ENCODE measurements around the gene PCGF6.

PCGF6 gene

GRCh38 chr10:103310197-103310596 is 40.7 kb downstream of the PCGF6 start:
- Histone ChIP-seq H3K36me3 (ENCODE audit: insufficient read depth, low read length) (peaks cover 78% of the 10 kb centered on the region), H3K27me3 (ENCODE audit: insufficient read depth, low read length) (no peaks in the 10 kb centered on the region), H3K27ac (ENCODE audit: low read depth, low read length) (no peak overlapping the region), H3K9me3 (ENCODE audit: insufficient read depth, low read depth, low read length) (no peaks in the 10 kb centered on the region), H3K4me1 (ENCODE audit: insufficient read depth, low read length) (no peaks in the 10 kb centered on the region), H3K9ac (ENCODE audit: low read depth, low read length) (no peak overlapping the region), H3K4me3 (ENCODE audit: low read length) (no peak overlapping the region)
- no CpG with 5 or more reads among the region's 1 CpG for WGBS

GRCh38 chr10:103307594-103307993 is 43.3 kb downstream of the PCGF6 start:
- no peak overlapping the region for H3K27ac ChIP-seq (ENCODE audit: low read depth, low read length)
- peaks cover 68% of the 10 kb centered on the region for H3K36me3 ChIP-seq (ENCODE audit: insufficient read depth, low read length)
- H3K9me3 ChIP-seq (ENCODE audit: insufficient read depth, low read depth, low read length) = no peaks in the 10 kb centered on the region
- H3K4me3 ChIP-seq (ENCODE audit: low read length) = no peak overlapping the region
- 95% methylated on average over 4 of the region's 5 CpGs for WGBS
- no peak overlapping the region for H3K9ac ChIP-seq (ENCODE audit: low read depth, low read length)
- H3K4me1 ChIP-seq (ENCODE audit: insufficient read depth, low read length) = no peaks in the 10 kb centered on the region
- no peaks in the 10 kb centered on the region for H3K27me3 ChIP-seq (ENCODE audit: insufficient read depth, low read length)

- Histone ChIP-seq H3K9me3 (ENCODE audit: insufficient read depth, low read depth, low read length) (no peaks in the 10 kb centered on the region), H3K36me3 (ENCODE audit: insufficient read depth, low read length) (no peaks in the 10 kb centered on the region)
- WGBS = 96% methylated on average over 2 of the region's 2 CpGs
Observed at GRCh38 chr10:103295374-103296015, 55.4 kb downstream of the PCGF6 start.

GRCh38 chr10:103291588-103291987 is 59.4 kb downstream of the PCGF6 start:
- H3K4me1 ChIP-seq (ENCODE audit: insufficient read depth, low read length) = no peaks in the 10 kb centered on the region
- H3K9me3 ChIP-seq (ENCODE audit: insufficient read depth, low read depth, low read length) = no peaks in the 10 kb centered on the region
- H3K36me3 ChIP-seq (ENCODE audit: insufficient read depth, low read length) = peaks cover 3% of the 10 kb centered on the region; the same call in 1 of the 2 replicates
- 95% methylated on average over 4 of the region's 4 CpGs for WGBS
- H3K27ac ChIP-seq (ENCODE audit: low read depth, low read length) = no peak overlapping the region
- no peak overlapping the region for H3K9ac ChIP-seq (ENCODE audit: low read depth, low read length)
- H3K4me3 ChIP-seq (ENCODE audit: low read length) = no peak overlapping the region
- H3K27me3 ChIP-seq (ENCODE audit: insufficient read depth, low read length) = no peaks in the 10 kb centered on the region

More at GRCh38 chr10:103295374-103296015, 55.4 kb downstream of the PCGF6 start:
- H3K27me3 ChIP-seq (ENCODE audit: insufficient read depth, low read length) = no peaks in the 10 kb centered on the region
- H3K9ac ChIP-seq (ENCODE audit: low read depth, low read length) = no peak overlapping the region
- no peak overlapping the region for H3K27ac ChIP-seq (ENCODE audit: low read depth, low read length)
- H3K4me1 ChIP-seq (ENCODE audit: insufficient read depth, low read length) = no peaks in the 10 kb centered on the region
- H3K4me3 ChIP-seq (ENCODE audit: low read length) = no peak overlapping the region

DNA sequence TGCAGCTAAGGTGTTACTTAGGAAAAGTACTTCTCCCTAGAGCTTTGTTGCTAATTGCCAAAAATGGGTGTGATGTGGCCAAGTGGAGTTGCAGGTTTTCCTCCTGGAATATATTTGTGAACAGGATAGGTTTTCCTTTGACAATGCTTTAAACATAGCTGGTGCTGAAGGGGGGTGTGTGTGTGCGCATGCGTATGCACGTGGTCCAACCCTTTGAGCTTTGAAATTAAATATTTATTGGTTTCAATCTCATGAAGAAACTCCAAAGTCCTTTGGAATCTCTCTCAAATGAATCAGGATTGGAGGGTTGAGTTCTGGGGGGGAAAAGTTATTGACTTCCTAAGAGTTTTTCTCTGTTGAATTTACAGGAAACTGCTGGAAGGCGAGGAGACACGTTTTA is 62.9 kb downstream of the PCGF6 start:
- Histone ChIP-seq H3K9ac (ENCODE audit: low read depth, low read length) (no peak overlapping the region), H3K27me3 (ENCODE audit: insufficient read depth, low read length) (no peaks in the 10 kb centered on the region), H3K27ac (ENCODE audit: low read depth, low read length) (no peak overlapping the region), H3K4me1 (ENCODE audit: insufficient read depth, low read length) (no peaks in the 10 kb centered on the region), H3K4me3 (ENCODE audit: low read length) (no peak overlapping the region), H3K36me3 (ENCODE audit: insufficient read depth, low read length) (peaks cover 3% of the 10 kb centered on the region; the same call in 1 of the 2 replicates), H3K9me3 (ENCODE audit: insufficient read depth, low read depth, low read length) (no peaks in the 10 kb centered on the region)
- 92% methylated on average over 5 of the region's 5 CpGs for WGBS

- WGBS = 93% methylated on average over 11 of the region's 11 CpGs
- Histone ChIP-seq H3K9me3 (ENCODE audit: insufficient read depth, low read depth, low read length) (no peaks in the 10 kb centered on the region), H3K27me3 (ENCODE audit: insufficient read depth, low read length) (peaks cover 24% of the 10 kb centered on the region), H3K9ac (ENCODE audit: low read depth, low read length) (no peak overlapping the region), H3K4me3 (ENCODE audit: low read length) (no peak overlapping the region), H3K36me3 (ENCODE audit: insufficient read depth, low read length) (peaks cover 3% of the 10 kb centered on the region; the same call in 1 of the 2 replicates), H3K27ac (ENCODE audit: low read depth, low read length) (no peak overlapping the region), H3K4me1 (ENCODE audit: insufficient read depth, low read length) (peaks cover 16% of the 10 kb centered on the region)
Observed at GRCh38 chr10:103284170-103284569, 66.8 kb downstream of the PCGF6 start.

DNA sequence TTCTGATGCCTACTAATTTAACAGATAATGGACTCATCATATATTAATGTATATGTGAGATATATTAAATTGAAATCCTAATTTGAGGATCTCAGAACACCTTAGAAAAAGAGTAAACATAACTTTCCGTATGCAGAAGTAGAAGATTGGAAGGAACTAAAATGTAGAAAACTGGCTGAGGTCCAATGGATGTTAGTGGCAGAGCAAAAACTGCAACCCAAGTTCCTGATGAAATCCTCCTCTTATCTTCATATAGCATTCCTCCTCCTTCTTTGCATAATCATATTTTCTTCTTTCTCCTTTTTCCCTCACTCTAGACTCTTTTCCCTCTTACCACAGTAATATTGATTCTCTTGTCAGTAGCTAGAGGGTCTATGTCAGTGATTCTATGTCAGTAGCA is 68.0 kb downstream of the PCGF6 start:
- Histone ChIP-seq H3K4me1 (ENCODE audit: insufficient read depth, low read length) (peaks cover 16% of the 10 kb centered on the region), H3K36me3 (ENCODE audit: insufficient read depth, low read length) (no peaks in the 10 kb centered on the region; the same call in 1 of the 2 replicates), H3K9ac (ENCODE audit: low read depth, low read length) (no peak overlapping the region), H3K9me3 (ENCODE audit: insufficient read depth, low read depth, low read length) (no peaks in the 10 kb centered on the region), H3K27ac (ENCODE audit: low read depth, low read length) (no peak overlapping the region), H3K27me3 (ENCODE audit: insufficient read depth, low read length) (peaks cover 36% of the 10 kb centered on the region), H3K4me3 (ENCODE audit: low read length) (no peak overlapping the region)
- 100% methylated on average over 1 of the region's 1 CpG for WGBS

- 3% methylated on average over 14 of the region's 14 CpGs for whole genome bisulfite sequencing
- no peaks in the 10 kb centered on the region for H3K36me3 ChIP-seq (ENCODE audit: insufficient read depth, low read length)
- peak overlapping the region; percentile 41 for H3K27ac ChIP-seq (ENCODE audit: low read depth, low read length)
- no peaks in the 10 kb centered on the region for H3K9me3 ChIP-seq (ENCODE audit: insufficient read depth, low read depth, low read length)
- H3K9ac ChIP-seq (ENCODE audit: low read depth, low read length) = peak overlapping the region; percentile 52
- H3K4me1 ChIP-seq (ENCODE audit: insufficient read depth, low read length) = peaks cover 16% of the 10 kb centered on the region
- peaks cover 48% of the 10 kb centered on the region for H3K27me3 ChIP-seq (ENCODE audit: insufficient read depth, low read length)
- H3K4me3 ChIP-seq (ENCODE audit: low read length) = peak overlapping the region; percentile 39
Observed at GRCh38 chr10:103281753-103282152, 69.2 kb downstream of the PCGF6 start.

DNA sequence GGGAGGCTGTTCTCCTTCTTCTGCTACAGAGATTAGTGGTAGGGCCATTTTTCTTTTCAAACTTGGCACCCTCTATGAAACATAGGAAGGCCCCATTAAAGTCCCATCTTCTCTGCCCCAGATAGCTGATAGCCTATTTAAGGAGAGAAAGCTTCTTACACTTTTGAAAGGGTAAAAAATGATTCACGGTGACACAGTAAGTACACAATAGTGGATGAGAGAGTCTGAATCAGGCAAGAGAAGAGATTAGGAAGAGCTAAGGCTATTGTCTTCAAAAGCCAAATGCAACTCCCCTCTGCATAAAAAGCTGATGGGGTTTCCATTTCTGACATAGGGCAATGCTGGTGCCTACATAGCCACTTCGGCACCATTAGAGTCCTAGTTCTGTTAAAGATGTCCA is 70.4 kb downstream of the PCGF6 start:
- Histone ChIP-seq H3K36me3 (ENCODE audit: insufficient read depth, low read length) (no peaks in the 10 kb centered on the region), H3K9me3 (ENCODE audit: insufficient read depth, low read depth, low read length) (no peaks in the 10 kb centered on the region), H3K27ac (ENCODE audit: low read depth, low read length) (no peak overlapping the region), H3K4me1 (ENCODE audit: insufficient read depth, low read length) (peaks cover 16% of the 10 kb centered on the region), H3K9ac (ENCODE audit: low read depth, low read length) (no peak overlapping the region), H3K4me3 (ENCODE audit: low read length) (no peak overlapping the region), H3K27me3 (ENCODE audit: insufficient read depth, low read length) (peaks cover 61% of the 10 kb centered on the region)
- WGBS = 94% methylated on average over 2 of the region's 2 CpGs

DNA sequence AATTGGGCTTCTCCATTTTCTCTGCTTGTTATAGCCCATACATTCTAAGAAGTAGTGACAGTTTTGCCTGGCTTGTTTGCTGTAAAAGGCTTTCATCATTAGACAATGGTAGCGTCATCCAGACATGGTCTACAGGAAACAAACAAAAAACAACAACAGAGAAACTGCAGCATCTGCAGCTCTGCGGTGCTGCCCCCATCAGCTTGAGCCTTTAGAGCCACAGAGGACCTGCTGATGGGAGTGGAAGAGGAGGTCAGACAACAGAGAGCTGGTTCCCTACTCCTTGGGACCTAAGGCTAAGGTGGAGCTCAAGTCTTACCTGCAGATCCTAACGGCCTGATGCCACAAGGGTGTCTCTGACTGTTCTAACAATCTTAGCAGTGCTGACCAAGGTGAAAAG is 70.9 kb downstream of the PCGF6 start:
- H3K4me1 ChIP-seq (ENCODE audit: insufficient read depth, low read length) = peaks cover 16% of the 10 kb centered on the region
- H3K27me3 ChIP-seq (ENCODE audit: insufficient read depth, low read length) = peaks cover 66% of the 10 kb centered on the region
- no peaks in the 10 kb centered on the region for H3K9me3 ChIP-seq (ENCODE audit: insufficient read depth, low read depth, low read length)
- H3K9ac ChIP-seq (ENCODE audit: low read depth, low read length) = no peak overlapping the region
- no peak overlapping the region for H3K27ac ChIP-seq (ENCODE audit: low read depth, low read length)
- WGBS = 78% methylated on average over 3 of the region's 3 CpGs
- no peak overlapping the region for H3K4me3 ChIP-seq (ENCODE audit: low read length)
- no peaks in the 10 kb centered on the region for H3K36me3 ChIP-seq (ENCODE audit: insufficient read depth, low read length)

DNA sequence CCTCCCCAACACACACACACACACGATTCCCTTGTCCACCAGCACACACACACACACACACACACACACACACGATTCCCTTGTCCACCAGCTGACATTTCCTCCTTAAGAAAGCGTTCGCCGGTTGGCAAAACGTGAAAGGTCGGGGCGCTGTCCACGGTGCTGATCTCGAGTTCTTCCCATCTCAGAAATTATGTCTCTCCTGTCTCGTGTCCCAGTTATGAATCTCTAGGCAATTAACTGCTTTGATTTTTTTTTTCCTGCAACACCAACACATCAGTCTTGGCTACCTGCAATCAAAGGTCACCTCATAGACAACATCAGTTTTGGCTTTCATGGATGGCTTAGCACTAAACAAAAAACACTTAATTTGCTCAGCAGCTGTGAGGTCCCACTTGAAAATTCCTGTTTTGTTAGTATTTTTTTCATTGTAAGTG is 72.1 kb downstream of the PCGF6 start:
- Histone ChIP-seq H3K27ac (ENCODE audit: low read depth, low read length) (no peak overlapping the region), H3K9ac (ENCODE audit: low read depth, low read length) (no peak overlapping the region), H3K27me3 (ENCODE audit: insufficient read depth, low read length) (peaks cover 66% of the 10 kb centered on the region), H3K36me3 (ENCODE audit: insufficient read depth, low read length) (no peaks in the 10 kb centered on the region), H3K4me1 (ENCODE audit: insufficient read depth, low read length) (peaks cover 16% of the 10 kb centered on the region), H3K9me3 (ENCODE audit: insufficient read depth, low read depth, low read length) (no peaks in the 10 kb centered on the region), H3K4me3 (ENCODE audit: low read length) (peak overlapping the region; percentile 65)
- 8% methylated on average over 11 of the region's 11 CpGs for WGBS

DNA sequence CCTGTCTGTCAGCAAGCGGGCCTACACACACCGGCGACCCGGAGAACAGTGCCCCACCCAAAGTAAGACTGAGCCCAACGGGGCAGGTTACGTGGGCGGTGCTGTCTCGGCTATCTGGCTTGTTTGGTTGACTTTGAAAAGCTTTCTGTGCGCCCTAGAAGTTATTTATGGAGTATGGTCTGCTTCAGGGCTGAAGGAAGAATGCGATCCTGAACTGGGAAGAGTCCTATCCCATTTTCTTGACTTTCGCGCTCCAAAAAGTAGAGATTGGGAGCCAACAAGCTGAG is 72.5 kb downstream of the PCGF6 start:
- no peak overlapping the region for H3K9ac ChIP-seq (ENCODE audit: low read depth, low read length)
- peaks cover 68% of the 10 kb centered on the region for H3K27me3 ChIP-seq (ENCODE audit: insufficient read depth, low read length)
- no peak overlapping the region for H3K27ac ChIP-seq (ENCODE audit: low read depth, low read length)
- WGBS = 23% methylated on average over 12 of the region's 12 CpGs
- peaks cover 16% of the 10 kb centered on the region for H3K4me1 ChIP-seq (ENCODE audit: insufficient read depth, low read length)
- H3K4me3 ChIP-seq (ENCODE audit: low read length) = peak overlapping the region; percentile 65
- no peaks in the 10 kb centered on the region for H3K9me3 ChIP-seq (ENCODE audit: insufficient read depth, low read depth, low read length)
- no peaks in the 10 kb centered on the region for H3K36me3 ChIP-seq (ENCODE audit: insufficient read depth, low read length)
